NCI-H2081 (cell line): ENCODE data around the gene ATG101.
"Not testable (repeated sequence)": the region's sequence is repeated elsewhere in the genome, so short reads cannot be mapped to it uniquely, and the experiment has no call there.

Source experiments
- DNase-seq, 2 experiments: peaks; one replicate each; lab custom pipeline; 2025; lab: John Stamatoyannopoulos, UW

Gene ATG101

DNA sequence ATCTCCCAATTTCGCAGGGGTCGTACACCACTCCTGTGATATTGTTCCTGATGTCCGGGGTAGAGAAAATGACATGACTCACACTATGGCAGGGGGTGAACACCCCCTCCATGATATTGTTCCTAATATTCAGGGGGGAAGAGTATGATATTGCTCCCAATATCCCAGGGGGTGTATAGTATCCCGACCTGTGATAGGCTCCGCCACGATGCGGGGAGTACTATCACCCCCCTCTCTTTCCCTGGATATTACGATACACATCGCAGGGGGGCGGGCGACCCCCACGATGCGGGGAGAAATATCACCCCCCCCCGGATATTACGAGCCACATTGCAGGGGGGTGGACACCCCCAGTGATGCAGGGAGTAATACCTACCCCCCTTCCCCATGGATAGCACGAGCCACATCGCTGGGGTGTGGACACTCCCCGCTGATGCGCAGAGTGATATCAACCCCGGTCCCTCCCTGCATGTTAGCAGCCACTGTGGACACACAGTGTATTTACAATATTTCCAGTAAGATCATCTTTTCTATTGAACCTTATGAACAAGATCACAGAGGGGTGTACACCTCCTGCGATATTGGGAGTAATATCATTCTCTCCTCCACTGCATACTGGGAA lies 27.4 kb downstream of the ATG101 start:
- no peak for DNase-seq

GRCh38 chr12:52104431-52105089 lies 34.8 kb downstream of the ATG101 start:
- DNase-seq: not testable (repeated sequence)

DNA sequence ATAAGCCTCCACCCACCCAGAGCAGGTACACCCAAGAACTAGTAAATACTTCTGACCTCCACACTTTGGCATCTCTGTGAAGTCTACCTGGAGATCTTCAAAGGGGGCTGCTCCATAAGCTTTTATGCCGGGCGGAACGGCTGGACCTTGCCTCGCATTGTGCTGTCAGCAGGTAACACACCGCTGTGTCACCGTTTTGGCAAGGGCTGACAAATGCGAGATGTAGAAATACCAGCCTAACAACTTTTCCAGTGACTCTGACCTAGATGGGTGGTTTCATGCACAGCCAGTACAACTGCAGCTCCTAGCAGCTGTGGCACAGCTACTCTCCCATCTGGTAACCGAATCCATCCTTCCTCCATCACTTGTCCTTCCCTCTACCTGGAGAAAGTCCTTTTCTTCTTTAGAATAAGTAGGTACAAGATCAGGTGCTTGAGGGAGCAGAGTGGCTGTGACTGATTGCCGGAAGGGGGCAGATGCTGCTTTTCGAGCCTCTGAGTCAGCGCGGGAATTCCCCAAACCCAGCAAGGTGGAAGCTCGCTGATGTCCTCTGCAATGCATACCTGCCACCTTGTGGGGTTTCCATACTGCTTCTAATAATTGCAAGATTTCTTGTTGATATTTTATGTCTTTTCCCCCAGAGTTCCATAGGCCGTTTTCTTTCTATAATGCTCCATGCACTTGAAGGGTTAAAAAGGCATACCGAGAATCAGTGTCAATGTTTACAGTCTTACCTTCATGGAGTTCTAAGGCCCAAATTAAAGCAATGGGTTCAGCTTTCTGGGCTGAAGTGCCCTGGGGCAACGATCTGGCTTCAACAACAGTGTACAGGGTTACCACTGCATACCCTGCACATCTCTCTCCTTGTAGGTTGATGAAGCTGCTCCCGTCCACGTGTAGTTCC lies 46.7 kb downstream of the ATG101 start:
- DNase-seq: peak in 1 of 2 experiments; percentile 33

DNA sequence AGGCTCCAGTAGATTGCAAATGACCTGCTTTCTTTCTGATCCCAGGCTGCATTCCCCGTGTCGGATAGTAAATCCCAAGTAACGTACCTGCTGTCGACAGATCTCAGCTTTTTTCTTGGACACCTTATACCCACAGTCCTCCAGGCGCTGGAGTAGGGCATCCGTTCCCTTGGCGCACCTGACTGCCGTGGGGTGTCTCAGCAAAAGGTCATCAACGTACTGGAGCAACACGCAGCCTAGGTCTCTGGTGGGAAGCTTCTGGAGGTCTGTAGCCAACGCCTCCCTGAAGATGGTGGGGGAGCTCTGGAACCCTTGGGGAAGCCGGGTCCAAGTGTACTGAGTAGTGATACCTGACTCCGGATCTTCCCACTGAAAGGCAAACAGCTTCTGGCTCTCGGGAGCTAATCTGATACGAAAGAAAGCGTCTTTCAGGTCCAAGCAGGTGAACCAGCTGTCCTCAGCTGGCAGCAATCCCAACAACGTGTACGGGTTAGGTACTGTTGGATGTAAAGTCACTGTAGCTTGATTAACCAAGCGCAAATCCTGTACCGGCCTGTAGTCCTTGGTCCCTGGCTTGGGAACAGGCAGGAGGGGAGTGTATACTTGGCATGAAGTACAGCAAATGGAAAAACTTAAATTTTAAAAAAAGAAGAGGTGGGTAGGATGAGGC lies 48.2 kb downstream of the ATG101 start:
- DNase-seq: peak; percentile 53 to 88

DNA sequence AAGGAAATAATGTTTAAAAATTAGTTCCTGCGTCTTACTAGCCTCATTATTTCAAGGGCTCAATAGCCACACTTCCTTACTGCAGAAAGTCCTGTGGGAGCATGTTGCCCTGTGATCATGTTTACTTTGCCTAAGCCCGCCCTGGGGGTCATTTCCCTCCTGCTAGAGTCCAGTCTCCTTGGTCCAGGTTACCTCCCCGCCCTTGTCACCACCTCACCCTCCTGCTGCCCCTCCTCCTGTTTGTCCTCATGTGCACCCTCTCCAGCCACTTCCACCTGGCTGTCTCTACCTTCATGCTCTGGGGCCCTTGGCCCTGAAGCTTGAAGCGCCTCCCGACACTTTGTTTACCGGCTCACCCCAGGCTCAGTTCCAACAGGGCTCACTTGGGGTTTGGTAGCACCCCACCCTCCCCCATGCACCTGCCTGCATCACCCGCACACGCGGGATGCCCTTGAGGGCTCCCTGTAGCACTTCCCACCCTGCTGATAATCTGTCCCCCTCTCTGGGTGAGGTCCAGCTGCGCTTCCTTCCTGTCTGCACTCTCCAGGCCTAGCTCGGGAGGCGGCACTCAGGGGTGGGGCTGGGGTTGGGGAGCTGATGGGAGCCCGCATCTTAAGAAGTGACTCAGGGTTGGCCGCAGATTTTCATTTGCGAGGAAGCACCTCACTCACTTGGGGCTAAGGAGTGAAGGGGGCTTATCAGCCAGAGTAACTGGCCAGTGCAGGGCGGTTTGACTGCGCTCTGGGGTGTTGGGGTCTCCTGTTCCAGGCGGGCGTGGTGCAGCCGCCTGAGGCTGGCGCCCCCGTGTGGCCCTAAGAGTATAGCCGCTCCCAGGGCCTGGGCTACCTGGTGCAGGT lies 49.8 kb downstream of the ATG101 start:
- DNase-seq: peak; percentile 33 to 63

GRCh38 chr12:52120951-52121823 lies 51.4 kb downstream of the ATG101 start:
- DNase-seq: no peak

- DNase-seq: peak; percentile 65 to 68
These were observed 52.2 kb downstream of the ATG101 start for GRCh38 chr12:52121824-52122539.

DNA sequence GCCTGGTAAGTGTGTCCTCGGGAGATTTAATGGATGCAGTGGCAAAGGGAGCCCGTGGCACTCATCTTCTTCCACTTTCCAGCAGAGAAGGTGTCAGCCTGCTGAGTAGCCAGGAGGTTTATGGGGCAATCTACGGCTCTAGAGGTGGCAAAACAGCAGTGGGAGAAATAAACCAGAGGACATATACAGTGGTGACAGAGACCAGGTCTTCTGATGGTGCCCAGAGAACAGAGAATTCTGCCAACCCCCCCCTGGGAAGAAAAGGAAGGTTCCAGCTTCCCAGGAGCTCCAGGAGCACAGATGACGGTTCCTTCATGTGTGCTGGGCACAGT lies 52.7 kb downstream of the ATG101 start:
- DNase-seq: no peak

- DNase-seq: no peak
These were observed 53.1 kb downstream of the ATG101 start for GRCh38 chr12:52122904-52123303.

DNA sequence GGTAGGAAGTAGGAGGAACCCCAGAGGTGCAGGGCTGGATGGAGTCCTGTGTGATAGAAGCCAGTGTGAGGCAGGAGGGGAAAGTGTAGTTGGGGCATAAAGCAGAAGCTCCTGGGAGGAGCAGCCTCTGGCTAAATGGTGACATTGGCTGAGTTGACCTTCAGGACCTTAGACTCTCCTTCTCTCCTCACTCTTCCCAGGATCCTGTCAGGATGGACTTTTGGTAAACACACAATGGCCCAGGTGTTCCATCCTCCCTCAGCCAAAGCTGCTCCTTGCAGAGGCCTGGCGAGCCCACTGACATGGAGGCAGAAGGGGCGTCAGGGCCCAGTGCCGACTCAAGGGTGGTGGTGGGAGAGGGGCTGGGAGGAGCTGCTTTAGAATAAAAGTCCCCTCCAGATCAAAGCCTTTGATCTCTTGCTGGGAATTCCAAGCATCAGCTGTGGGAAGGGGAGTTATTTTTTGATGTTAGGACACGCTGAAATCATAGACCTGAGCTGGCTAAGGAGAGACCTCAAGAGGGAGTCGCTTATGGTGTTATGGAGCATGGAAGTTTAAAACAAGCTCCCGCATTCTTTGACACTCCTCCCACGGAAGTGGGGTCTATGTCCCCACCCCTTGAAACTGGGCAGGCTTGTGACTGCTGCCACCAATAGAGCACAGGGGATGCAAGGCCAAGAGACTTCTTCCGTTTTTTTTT lies 53.9 kb downstream of the ATG101 start:
- DNase-seq: no peak

- DNase-seq: peak; percentile 85 to 94
These were observed 55.7 kb downstream of the ATG101 start for GRCh38 chr12:52125476-52125900.

GRCh38 chr12:52126050-52126604 lies 56.3 kb downstream of the ATG101 start:
- DNase-seq: peak; percentile 48 to 81
